HG03442 (cell line): ENCODE measurements around the gene CNIH1.
"Not testable (repeated sequence)": the region's sequence is repeated elsewhere in the genome, so short reads cannot be mapped to it uniquely, and the experiment has no call there.

Experiments
- ATAC-seq: cut with Tn5 transposase; IDR thresholded peaks from one replicate; pipeline ENCODE4 v1.9.1; 2021; ENCODE audit warnings: mild to moderate bottlenecking, moderate library complexity; ENCODE audit not compliant: unreplicated experiment

Gene CNIH1

DNA sequence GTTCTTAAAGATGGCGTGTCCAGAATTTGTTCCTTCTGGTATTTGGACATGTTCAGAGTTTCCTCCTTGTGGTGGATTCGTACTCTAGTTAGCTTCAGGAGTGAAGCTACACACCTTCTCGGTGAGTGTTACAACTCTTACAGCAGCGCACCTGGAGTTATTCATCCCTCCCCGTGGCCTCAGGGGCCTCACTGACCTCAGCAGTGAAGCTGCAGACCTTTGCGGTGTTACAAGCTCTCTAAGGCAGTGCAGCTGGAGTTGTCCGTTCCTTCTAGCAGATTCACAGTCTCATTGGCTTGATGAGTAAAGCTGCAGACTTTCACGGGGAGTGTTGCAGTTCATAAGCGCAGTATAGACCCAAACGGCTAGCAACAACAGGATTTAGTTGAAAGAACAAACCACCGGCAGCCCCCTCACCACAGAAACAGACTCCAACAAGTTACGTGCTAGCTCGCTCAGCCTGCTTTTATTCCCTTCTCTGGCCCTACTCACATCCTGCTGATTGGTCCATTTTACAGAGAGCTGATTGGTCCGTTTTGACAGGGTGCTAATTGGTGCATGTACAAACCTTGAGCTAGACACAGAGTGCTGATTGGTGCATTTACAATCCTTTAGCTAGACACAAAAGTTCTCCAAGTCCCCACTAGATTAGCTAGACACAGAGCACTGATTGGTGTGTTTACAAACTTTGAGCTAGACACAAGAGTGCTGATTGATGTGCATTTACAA, 48.9 kb downstream of the CNIH1 start:
- ATAC-seq = no peak

DNA sequence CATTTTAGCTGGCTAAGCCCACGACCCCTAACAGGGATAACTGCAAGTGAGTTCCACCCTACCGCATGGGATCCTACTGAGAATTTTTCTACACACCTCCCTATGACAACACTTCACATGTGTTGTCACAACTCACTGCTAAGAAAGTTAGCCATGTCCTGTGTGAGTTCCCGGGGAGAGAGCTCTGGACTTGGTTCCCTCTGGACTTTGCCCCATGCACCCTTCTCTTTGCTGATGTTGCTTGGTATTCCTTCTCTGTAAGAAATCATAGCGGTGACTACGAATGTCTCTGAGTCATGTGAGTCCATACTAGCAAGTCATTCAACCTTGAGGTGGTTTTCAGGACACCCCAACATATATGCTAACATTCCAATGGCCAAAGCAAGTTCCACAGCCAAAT, 53.8 kb downstream of the CNIH1 start:
- no peak for ATAC-seq

DNA sequence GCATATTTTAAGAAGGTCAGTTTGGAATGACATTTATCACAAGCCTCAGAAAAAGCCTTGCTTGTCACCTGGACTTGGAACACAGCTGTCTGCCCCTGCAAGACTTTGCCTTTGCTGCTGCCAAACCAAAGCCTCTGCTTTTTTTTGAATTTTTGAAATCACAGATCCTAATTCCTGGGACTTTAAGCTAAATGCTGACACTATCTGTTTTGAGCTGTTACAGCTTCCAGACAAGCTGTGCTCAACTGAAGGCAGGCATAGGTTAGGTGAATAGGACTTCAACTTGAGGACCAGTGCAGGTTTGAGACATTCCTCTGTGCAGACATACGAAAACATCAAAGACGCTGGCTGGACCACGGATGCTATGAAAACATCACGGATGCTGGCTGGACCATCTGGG, 55.6 kb downstream of the CNIH1 start:
- ATAC-seq = no peak

DNA sequence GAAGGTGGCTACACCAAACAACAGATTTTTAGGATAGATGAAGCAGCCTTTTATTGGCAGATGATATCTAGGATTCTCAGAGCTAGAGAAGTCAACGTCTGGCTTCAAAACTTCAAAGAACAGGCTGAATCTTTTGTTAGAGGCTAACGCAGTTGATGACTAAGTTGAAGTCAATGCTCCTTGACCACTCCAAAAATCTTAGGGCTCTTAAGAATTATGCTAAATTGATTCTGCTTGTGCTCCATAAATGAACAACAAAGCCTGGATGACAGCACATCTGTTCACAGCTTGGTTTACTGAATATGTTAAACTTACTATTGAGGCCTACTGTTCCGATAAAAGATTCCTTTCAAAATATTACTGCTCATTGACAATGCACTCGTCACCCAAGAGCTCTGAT, 57.3 kb downstream of the CNIH1 start:
- no peak for ATAC-seq

DNA sequence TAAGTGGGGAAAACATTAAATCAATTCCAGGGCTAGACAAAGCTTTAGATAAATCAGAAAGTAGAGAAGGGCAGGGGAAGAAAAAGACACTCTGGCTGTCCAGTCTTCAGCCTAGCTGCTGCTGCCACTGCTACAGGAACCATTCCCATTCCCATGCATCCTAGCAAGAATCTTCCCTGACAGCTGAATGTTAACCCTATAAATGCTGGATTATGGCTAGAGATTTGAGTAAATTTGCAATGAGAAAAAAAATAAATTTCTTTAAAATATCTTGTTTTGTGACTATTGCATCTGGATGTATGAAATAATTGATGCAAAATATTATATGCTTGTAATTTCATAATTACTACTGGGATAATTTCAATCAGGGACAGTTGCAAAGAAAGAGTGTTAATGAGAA, 59.4 kb downstream of the CNIH1 start:
- no peak for ATAC-seq

DNA sequence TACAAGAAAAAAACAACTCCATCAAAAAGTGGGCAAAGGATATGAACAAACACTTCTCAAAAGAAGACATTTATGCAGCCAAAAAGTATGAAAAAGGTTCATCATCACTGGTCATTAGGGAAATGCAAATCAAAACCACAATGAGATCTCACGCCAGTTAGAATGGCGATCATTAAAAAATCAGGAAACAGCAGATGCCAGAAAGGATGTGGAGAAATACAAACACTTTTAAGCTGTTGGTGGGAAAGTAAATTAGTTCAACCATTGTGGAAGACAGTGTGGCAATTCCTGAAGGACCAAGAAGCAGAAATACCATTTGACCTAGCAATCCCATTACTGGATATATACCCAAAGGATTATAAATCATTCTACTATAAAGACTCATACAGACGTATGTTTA, 60.6 kb downstream of the CNIH1 start:
- not testable (repeated sequence) for ATAC-seq

DNA sequence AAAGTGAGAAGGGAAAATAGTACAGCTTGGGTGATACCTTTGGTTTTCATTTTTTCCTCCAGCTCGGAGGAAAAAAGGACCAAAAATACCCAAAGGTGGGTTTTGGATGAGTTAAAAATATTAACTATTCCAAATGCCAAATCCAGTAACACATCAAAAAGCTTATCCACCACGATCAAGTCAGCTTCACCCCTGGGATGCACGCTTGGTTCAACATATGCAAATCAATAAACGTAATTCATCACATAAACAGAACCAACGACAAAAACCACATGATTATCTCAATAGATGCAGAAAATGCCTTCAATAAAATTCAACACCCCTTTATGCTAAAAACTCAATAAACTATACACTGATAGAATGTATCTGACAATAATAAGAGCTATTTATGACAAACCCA, 62.3 kb downstream of the CNIH1 start:
- ATAC-seq = not testable (repeated sequence)

DNA sequence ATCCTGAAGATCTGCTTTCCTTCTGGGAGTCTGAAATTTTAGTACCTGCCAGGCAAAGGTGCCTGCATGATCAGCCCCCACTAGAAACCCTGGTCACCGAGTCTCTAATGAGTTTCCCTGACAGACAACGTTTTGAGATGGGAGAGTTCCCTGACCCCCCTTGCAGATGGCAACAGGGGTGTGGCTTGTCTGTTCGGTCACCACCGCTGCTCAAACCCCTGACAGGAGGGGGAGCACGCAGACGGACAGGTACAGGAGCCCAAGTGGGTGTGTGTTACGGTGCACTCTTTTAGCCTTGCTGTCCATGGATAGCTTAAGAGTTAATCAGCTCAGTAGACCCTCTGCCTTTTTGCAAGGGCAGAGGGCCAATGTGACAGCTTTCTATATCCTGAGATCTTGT, 63.7 kb downstream of the CNIH1 start:
- ATAC-seq = no peak

DNA sequence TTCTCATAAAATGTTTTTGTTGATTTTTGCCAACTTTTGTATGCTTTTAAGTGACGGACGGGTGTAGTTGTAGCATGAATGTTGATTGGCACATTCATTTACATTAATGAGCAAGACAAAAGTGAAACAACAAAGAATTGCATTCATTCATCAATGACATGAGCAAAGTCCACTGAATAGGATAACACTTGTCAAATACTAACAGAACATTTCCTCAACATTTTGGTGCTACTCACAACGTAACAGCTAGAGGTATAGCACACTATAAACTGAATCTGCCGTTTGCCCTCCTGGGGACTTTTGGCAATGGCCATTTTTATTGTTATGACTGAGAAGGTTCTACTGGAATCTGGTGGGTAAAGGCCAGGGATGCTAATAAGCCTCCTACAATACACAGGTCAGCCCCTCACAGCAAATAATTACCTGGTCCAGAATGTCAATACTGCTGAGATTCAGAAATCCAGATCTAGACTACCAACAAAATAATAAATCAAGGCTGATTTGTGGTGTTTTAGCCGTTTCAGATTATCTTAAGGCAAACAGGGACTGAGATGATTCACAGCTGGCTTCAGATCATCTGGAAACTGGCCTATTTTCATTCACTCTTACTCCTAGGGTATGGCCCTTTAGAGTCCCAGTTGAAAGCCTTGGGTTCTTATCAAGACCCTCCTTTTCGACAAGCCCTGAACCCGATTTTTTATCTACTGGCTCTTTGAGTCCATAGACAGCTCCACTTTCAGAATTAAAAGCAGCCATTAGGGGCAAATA, 66.9 kb downstream of the CNIH1 start:
- no peak for ATAC-seq
